CD4-positive, alpha-beta T cell treated with Interleukin-4 for 1 hour (primary cell): Measurements from ENCODE around the gene ADARB2.

Source experiments
- DNase-seq, 2 donors: peaks; one replicate each; pipeline ENCODE4 v3.0.0-alpha.2; 2020 to 2022

ADARB2 gene

DNA sequence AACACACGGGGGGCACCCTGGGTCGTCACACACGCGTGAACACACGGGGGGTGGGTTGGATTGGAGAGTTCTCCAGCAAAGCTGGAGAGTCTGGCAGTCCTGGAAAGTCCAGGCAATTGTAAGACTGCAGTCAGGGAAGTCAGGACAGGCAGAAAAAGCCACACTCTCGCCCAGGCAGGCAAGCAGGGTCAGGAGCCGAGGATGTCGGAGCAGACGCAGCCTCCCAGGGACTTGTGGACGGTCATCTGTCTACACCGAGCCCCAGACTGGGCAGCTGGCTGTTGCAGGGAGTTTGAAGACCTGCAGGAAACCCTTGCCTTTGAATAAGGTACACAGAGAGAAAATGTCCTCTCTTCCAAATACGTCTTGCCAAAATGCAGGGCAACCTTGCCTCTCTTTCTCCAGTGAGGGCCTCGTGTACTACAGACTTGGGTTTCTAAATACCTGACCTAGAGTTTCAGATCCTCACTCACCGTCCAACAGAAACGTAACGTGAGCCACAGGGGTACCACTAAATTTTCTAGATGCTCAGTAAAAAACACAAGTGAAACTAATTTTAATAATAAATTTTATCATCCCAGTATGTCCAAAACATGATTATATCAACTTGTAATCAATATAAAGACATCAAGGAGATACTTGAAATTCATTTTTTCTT is 176.7 kb downstream of the ADARB2 start:
- no peak for DNase-seq

DNA sequence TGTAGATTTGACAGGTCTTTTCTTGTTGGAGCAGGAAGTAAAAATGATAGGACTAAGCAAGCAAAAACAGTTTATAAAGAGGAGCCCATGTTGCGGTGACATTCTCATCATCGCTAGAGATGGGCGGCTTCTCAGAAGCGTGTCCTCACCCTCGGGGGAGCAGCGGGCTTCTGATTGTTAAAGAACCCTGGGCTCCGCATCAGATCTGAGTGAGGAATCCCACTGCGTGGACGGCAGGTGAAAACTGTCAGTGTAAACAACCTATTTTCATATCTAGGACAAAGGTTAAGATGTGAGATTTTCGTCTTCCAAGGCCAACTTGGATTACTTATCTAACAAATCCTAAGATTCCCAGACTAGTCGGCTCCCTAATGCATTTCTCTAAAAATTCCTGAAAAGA is 177.6 kb downstream of the ADARB2 start:
- DNase-seq, result no peak

DNA sequence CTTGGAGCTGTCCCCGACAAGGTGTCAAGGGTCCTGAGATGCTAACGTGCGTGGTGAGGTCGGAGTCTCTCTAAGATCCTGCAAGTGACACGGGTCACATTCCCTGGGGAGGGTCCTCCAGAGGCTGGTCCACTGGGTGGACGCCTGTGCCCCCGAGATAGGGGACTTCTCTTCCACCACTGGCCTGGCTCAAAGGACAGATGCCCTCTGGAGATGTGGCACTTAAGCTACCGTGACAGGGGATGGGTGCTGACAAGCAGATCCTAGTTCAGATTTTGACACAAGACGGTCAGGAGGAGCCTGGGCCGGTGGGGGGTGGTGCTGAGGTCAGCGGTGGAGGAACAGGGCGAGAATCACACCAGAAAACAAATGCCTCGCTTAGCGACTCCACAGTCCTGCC is 178.0 kb downstream of the ADARB2 start:
- DNase-seq, result peak in 1 of 2 donors; percentile 0

DNA sequence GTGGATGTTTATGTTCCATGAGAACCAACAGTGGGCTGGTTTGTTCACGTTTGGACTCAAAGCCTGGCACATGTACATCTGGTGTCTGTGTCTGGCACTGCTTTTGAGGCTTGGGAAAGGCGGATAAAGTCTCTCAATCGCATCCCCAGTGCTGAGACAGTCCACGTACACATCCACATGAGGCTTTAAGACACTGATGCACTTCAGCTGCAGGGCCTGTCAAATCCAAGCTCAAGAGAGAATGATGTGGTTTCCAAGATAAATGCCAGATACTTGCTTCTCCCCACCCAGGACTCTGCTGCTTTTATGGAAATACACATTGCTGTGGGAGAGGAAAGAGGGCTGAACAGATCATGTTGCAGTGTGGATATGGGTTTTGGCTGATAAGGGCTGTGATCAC is 178.4 kb downstream of the ADARB2 start:
- peak in 1 of 2 donors; percentile 1 for DNase-seq

DNA sequence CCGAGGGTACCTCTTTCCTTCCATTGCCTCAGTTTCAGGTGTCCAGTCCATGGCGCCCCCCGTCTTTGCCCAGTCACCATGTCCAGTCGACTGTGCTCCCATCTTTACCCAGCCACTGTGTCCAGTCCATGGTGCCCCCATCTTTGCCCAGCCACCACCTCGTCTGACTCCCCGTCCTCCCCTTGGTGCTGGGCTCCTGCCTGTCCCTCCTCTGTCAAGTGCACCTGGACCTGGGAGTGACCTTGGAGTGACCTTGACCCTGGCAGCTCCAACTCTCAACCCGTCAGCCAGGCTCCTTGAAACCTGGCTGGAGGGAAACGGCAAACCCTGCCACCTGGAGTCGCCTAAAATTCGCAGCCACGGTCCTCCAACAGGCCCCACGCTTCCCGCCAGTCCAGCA is 180.2 kb downstream of the ADARB2 start:
- peak in 1 of 2 donors; percentile 4 for DNase-seq

DNA sequence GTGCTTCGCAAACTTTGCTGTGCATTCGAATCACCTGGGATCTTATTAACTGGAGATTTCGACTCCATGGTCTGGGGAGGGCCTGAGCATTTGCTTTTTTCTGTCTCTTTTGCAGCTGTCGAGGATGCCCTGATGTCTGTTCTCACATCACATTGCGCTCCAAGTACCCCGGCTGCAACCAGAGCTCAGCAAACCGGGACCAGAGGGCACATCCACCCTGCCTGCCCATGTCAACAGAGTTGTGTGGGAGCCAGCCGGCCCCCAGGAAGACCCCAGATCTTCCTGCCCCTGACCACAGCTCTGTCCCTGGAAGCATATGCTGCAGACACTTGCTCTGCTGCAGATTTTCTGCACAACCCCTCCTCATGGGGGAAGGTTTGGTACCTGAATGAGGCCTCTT is 180.8 kb downstream of the ADARB2 start:
- DNase-seq, result peak in 1 of 2 donors; percentile 2

DNA sequence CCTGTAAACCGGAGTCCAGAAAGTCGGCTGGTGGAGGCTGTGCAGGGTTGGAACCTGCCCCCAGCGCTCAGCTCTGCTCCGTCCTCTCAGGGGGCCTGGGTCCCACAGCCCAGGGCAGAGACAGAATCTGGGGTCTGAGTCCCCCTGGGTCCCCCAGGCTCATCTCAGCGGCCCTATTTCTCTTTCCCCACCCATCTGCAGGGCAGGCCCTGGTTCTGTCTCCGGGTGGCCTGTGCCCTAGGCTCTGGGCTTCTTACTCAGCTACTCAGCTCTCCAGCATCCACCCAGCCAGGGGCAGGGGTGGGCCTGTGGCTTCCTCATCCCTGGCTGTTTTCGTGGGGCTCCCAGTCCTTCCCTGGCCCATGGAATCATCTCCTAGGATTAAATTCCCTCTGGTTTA is 183.4 kb downstream of the ADARB2 start:
- no peak for DNase-seq

DNA sequence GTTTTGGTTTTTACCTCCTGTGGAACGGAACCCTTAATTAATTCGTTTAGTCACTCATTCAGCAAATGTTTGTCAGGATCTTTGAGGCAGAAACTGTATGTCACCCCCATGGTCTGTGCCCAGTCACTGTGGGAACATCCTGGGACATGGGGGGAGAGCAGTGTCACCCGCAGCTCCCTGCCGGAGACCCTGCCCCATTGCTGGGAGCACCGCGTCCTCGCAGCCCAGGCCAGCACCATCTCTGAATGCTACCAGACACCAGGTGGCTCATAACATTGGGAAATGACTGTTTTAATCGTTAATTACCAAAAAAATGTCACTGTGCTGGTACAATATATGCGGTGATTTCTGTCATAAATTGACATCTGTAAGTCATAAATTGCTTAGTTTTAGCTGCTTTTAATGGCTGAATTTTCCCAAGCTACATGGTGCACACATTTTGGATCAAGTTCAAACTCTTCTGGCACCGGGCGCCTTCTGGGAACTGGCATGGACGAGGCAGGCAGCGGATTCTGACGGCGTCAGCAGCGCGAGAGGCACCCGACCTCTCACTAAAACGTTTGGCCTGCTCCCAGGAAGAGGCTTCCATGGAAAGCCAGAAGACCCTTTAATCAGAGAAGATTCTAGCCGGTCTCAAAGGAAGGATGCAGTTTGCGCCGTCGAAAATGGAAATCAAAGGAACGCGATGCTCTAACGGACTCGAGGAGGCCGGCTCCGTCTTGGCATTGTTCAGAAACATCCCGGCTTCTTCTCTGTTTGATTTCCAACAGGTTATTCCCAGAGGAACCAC is 184.2 kb downstream of the ADARB2 start:
- DNase-seq, result no peak

DNA sequence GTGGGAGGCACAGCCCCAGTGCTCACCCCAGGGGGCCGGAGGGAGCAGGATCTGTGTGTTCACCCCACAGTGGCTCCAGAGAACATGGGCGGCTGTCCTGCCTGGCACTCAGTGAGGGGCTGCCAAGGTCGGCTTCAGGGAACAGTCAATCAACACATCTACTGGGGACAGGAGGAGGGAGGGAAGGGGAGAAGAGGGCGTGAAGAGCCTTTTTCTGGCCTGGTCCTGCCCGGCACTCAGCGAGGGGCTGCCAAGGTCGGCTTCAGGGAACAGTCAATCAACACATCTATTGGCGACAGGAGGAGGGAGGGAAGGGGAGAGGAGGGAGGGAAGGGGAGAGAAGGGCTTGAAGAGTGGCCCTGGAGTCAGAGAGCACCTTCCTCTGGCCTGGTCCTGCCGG is 184.9 kb downstream of the ADARB2 start:
- no peak for DNase-seq

DNA sequence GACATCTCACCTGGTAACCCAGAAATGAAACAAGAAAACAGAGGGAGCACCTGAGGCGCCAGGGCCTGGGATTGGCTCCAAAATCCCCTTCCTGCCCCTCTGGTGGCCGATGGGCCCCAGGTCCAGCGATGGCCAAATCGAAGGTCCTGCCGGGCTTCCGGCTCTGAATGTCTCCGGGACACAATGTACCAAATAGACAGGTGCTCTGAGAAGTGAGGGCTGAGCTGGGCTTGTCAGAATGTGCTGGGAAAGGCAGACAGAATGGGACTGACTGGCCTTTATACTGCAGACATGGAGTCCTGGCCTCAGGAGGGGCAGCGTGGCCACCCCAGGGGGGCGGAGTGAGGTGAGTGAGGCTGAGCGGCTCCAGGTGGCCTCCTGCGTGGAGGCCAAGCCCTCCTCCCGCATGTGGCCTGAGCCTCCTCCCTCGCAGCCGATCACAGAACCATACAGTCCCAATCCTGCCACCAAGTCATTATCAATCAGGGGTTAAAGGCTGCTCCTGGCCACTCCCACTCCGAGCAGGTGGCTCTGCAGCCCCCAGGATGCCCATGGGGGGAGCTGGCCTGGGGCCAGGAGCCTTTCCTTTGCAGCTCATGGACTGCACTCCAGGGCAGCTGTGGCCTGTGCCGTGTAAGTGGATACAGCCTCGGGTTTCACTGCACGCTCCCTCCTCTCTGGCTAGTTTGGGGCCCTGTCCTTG is 185.5 kb downstream of the ADARB2 start:
- no peak for DNase-seq

DNA sequence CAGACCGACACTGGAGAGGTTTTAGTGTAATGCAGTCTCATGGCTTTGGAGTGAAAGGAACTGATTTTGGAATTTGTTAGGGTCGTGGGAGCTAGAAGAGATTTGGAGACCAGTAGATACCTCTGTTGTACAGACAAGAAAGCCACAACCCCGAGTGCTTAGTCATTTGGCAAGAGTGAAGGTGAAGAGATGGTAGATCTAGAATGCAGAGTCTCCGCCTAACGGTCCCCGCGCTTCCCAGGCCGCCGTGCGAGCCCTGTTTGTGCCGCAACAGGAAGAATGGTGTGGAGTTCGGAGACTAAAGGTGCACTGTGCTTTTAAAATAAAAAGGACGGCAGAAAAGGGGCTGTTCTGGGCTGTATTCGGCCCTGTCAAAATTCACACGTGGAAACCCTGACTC is 186.7 kb downstream of the ADARB2 start:
- no peak for DNase-seq

DNA sequence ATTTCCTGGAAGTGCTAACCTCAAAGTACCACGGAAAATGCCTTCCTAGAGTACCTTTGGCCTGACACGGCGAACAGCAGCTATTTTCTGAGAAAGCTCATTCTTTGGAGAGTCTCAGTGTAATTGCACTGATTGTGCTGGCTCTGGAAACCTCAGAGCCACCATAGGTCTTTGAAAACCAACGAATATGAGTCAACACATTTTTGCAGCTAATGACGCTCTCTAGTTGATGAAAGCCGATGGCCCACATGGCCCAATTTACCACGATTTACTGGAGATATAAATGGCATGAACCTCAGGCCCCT is 187.1 kb downstream of the ADARB2 start:
- DNase-seq, result no peak

DNA sequence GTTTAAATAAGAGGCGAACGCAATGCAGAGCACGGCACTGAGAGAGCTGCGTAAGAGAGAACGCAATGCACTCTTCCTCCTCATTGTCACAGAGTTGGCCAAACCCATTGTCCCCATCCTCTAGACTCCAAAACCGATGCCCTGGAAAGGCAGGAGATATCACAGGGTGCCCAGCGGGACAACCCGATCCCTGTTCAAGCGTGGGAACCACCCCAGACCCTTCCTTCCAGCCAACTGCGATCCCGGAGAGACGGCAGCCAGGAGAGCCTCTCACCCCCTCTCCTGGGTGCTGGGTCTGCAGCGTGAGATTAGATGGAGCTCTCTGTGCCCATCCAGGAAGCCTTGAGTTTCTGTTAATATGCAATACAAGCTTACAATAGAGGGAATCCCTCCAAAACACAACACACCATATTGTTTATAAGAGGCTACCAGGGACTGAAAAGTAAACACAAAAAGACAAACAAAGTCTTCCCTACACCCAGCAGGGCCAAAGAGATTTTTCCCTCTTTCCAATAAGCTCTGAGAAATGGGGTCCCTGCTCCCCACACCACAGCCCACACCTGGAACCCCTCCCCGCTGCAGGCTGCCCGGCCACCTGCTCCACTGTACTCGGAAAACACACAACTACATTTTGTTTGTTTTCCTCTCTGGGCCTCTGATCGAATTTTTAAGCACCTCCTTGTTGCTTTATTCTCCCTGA is 187.6 kb downstream of the ADARB2 start:
- peak in 1 of 2 donors; percentile 1 for DNase-seq

DNA sequence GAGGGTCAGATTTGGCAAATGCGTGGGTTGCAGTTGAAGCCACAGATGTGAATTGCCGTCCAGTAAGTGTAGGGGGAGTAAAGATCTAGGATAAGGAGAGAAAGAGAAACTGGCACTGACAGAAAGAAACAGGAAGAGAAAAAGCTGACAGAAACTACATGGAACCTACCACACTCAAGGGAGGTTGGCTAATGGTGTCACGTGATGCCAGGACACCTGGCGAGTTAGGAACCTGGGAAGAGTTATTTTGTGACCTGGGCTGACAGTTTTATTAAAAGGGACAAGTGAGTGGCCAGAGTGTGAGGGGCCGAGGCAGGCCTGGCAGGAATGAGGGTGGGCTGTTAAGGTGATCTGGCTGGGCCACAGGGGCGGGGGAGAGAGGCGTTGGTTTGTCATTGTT is 188.7 kb downstream of the ADARB2 start:
- DNase-seq, result peak in 1 of 2 donors; percentile 5

DNA sequence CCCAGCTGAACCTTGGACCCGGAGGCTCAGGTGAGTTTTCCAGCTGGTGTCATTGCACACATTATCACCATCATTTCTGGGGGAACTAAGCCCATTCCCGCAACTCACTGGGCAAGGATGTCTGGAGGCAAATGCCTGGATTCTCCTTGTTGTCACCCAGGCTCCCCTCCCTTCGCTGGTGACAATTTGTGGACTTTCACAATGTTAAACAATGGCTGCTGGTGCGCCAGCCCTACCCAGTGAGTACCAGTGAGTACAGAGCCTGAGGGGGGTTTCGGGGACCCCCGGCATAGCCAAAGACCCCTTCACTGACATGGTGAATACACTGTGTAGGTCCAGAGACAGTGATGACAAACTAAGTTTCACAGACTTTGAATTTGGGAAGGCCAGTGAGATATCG is 189.2 kb downstream of the ADARB2 start:
- no peak for DNase-seq

DNA sequence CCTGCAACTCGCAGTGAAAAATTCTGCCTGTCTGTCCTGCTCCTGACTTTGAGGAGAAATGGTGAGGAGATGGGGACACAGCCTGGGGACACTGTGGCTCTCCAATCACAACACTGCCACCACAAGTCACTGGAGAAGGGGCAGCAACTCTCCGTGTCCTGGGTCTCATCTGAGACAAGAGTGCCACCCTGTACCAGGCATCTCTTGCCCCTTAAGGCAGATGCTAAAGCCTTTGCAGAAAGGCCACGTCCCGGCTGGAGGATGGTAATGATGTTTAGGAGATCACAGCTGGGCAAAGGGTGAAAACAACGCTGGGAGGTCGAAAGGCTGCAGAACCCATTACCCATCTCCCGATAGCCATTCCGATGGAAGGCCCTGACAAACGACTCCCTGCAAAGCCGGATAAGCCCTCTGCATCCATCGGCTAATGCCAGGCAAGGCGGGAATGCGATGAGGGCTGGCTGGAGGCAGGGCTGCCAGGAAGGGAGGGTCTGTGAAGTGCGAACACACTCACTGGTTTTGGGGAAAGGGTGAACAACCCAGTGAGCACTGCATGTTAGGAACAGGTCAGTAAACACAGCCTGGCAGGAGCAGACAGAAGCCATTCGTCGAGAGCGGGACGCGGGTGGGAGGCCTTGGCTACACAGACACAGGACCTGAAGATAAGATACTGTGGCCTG is 190.8 kb downstream of the ADARB2 start:
- DNase-seq, result peak in 1 of 2 donors; percentile 6

DNA sequence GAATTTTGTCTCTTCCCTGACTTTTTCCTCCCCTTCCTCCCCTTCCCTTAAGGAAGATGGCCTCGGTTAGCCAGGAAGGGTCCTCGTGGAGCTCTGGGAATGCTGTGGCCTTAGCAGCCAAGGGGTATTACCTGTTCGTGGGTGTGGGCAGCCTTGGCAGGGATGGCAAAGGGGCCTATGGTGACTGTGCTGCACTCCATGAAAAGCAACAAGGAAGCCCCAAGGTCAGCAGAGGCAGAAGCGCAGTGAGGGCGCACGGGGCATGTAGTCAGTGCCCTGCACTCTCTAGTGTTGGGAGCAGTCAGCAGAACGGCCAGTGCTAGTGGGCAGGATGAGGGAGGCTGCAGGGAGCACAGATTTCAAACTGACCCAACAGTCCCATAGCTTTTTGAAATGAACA is 191.8 kb downstream of the ADARB2 start:
- DNase-seq, result no peak

DNA sequence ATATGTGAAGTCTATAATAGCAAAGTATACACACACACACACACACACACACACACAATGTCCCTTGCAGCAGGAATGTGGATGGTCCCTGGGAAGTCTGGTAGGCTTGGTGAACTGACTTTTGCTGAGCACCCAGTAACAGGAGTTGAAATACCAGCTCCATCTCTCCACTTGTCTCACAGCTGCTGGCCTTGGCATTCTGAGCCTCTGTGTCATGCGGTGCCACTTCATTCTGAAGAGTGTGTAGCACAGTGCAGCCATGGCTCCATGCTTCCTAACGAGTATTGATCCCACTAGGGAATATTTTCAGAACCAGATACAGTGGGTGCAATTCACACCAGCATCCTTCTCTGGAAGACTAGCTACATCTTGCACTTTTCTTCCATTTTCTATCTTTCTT is 192.4 kb downstream of the ADARB2 start:
- DNase-seq, result peak in 1 of 2 donors; percentile 3

DNA sequence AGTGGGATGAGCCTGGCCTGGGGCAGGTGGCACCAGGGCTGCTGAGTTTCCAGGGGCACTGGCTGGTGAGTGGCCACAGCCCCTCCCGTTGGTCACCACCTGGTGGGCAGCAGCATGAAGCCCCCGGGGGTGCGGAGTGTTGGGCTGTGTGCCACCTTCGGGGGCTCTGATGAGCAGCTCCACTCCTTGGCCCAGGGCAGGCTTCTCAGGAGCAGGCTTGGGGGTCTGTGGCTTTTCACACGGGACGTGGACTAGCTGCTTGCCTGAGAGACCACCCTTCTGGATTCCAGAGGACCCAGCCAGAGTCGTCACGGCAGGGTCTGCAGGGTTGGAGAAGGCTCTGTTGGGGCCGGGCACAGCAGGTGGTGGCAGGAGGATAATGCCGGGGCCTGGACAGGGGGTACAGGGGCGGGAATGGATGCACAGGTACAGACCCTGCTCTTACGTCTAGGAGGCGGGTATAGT is 193.1 kb downstream of the ADARB2 start:
- no peak for DNase-seq

DNA sequence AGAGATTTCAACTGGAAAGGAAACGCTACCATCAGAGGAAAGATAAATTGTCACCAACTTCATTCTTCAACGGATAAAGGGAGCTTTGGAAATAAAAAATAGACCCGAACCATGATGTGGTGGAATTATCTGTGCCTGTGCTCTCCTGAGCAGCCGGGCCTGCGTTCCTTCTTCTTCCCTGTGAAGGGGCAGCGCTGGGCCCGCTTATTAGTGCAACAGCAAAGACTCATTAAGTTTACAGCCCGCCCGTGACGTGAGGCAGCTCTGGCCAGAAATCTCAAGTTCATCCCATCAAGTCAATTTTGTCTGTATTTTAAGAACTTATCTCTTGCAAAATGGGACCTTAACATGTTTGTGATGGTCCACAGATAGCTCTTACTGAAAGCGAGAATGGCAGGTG is 193.7 kb downstream of the ADARB2 start:
- no peak for DNase-seq

DNA sequence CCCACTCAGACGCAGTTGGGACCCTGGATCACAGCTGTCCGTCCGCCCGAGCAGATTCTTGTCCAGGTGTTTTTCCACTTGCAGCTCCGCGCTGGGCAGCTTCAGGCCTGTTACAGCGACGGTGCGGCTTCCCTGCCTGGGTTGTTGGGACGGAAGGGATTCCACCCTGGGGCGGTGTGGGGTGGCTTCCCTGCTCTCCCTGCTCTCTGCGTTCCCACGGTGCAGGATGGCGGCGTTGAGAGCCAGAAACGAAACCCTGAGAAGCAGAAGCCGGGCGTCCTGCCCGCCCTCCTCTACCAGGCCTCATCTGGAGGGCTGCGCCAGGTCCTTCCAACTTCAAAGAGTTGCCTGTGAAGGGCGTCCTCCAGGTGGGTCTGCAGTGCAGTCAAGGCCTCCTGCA is 194.4 kb downstream of the ADARB2 start:
- DNase-seq, result no peak

DNA sequence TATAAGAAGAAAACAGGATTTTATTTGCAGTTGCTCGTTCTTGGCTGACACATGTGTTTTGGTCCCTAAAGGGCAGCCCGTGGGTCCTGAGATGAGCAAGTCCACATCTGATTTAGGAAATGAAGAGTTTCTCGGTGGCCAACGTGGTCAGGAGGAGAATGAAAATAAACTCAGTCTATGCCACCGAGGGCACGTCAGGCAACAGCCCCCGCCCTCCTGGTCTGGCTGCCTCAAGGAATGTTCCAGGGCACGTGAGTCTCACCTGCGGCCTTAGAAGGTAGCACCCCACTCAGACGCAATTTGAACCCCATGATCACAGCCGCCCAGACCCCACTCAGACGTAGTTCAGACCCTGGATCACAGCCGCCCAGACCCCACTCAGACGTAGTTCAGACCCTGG is 197.2 kb downstream of the ADARB2 start:
- DNase-seq, result no peak

DNA sequence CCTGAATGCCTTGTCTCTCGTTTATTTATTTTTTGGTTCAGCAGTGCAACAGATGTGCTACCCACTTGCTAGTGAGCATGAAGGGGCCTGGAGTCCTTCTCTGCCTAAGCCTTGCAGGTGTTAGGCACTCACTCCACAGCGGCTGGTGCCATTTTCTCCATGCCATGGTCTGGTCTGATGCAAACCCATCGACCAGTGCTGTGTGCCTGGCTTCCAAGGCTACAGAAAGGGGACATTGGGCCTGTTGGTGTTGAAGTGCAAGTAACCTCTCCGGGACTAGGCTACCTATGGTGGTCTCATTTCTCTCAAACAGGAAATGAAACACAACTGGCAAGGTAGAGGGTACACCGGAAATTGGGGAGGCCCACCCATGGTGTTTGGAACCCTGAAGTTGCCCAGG is 198.1 kb downstream of the ADARB2 start:
- DNase-seq, result no peak
